GM21381 (cell line): ENCODE results near the gene KRTAP4-9.
"Not testable (repeated sequence)": the region's sequence is repeated elsewhere in the genome, so short reads cannot be mapped to it uniquely, and the experiment has no call there.

Experiments used
- ATAC-seq: cut with Tn5 transposase; IDR thresholded peaks from one replicate; pipeline ENCODE4 v1.9.1; 2021; ENCODE audit warnings: mild to moderate bottlenecking, moderate library complexity; ENCODE audit not compliant: unreplicated experiment

Gene KRTAP4-9

DNA sequence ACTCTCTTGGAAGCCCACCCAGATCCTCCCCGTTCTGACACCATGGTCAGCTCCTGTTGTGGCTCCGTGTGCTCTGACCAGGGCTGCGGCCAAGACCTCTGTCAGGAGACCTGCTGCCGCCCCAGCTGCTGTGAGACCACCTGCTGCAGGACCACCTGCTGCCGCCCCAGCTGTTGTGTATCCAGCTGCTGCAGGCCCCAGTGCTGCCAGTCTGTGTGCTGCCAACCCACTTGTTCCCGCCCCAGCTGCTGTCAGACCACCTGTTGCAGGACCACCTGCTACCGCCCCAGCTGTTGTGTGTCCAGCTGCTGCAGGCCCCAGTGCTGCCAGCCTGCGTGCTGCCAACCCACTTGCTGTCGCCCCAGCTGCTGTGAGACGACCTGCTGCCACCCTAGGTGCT, at the start of gene KRTAP4-9:
TSS of gene KRTAP4-9 (plus strand) at position 43 of the 400 bp plus-strand sequence. CDS start at position 43, 0 bp downstream.
- not testable (repeated sequence) for ATAC-seq

DNA sequence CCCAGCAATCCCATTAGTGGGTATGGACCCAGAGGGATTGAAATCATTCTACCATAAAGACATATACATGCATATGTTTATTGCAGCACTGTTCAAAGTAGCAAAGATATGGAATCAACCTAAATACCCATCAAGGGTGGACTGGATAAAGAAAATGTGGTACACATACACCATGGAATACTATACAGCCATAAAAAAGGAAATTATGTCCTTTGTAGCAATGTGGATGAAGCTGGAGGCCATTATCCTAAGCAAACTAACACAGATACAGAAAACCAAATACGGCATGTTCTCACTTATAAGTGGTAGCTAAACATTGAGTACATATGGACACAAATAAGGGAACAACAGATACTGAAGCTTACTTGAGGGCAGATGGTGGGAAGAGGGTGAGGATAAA, 47.6 kb upstream of the KRTAP4-9 start:
- ATAC-seq = no peak

DNA sequence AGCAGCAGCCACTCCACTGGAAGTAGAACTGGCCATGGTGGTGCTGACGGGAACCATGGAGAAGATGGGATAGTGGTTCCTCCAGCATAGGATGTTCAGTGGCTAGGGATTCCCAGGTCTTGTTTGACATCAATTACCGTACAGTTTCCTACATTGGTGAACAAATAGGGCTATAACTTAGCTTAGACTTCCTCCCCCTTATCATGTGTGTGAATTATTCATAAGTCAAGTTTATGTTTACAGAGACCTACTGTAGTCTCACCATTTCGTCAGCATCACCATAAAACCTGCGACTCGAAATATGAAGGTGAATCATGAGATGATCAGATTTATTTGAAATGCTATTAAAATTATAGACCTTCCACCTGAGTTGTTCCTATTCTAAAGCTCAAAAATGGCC, 46.4 kb upstream of the KRTAP4-9 start:
- ATAC-seq = no peak

GRCh38 chr17:41059276-41060051, 45.7 kb upstream of the KRTAP4-9 start:
- ATAC-seq = not testable (repeated sequence)

- no peak for ATAC-seq
Observed at GRCh38 chr17:41060052-41060604, 45.1 kb upstream of the KRTAP4-9 start, which contains the start of gene KRTAP2-3. KRTAP2-3 (minus strand) TSS chr17:41060114; CDS start chr17:41060050, 64 bp downstream.

GRCh38 chr17:41061964-41062363, 43.2 kb upstream of the KRTAP4-9 start:
- ATAC-seq = no peak

GRCh38 chr17:41063449-41063848, 41.7 kb upstream of the KRTAP4-9 start:
- ATAC-seq = no peak

DNA sequence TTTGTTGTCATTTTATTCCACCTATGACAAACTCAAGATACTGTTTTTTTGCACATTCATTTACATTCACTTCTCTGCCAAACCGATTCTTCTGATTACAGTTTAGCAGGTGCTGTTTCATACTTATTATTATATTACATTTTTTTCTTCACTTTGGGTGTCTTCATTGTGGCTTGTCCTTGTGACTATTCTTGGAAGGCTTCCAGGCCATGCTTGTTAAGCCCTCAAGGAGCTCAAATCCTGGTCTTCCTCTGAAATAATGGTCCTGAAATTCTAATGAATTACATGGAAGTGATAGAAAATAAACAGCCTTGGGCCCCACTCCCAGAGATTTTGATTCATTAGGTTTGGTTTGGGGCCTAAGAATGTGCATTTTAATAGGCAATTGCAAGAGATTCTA, 40.9 kb upstream of the KRTAP4-9 start:
- ATAC-seq = no peak

DNA sequence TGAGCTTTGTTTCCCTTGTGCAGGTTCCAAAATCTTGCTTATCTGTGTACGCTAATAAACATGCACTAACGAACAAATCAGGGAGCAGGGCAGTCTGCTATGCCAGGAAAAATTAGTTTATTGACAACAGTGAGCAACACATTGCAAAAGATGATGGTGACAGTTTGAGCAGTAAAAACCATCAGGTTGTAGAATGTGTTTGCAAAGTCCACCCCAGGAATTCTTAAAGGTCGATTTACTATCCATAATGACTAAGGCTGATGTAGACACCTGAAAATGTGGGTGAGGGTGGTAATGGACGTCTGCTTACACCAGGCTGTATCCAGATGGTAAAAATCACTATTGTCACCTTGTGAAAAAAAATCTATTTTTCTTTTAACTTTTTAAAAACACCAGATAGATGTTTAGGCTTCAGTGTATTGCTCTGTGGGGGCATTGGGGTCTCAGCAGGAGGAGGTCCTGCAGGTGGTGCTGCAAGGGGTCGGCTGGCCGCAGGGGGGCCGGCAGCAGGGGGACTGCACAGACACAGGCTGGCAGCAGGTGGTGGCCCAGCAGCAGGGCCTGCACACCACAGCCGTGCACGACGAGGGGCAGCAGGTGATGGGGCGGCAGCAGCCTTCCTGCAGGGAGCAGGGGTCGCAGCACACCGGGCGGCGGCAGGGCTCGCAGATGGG, 40.0 kb upstream of the KRTAP4-9 start:
- not testable (repeated sequence) for ATAC-seq

- ATAC-seq = no peak
Observed at GRCh38 chr17:41065829-41066624, 39.2 kb upstream of the KRTAP4-9 start, which contains the start of gene KRTAP2-4. KRTAP2-4 (minus strand) TSS chr17:41065879; CDS start chr17:41065845, 34 bp downstream.

DNA sequence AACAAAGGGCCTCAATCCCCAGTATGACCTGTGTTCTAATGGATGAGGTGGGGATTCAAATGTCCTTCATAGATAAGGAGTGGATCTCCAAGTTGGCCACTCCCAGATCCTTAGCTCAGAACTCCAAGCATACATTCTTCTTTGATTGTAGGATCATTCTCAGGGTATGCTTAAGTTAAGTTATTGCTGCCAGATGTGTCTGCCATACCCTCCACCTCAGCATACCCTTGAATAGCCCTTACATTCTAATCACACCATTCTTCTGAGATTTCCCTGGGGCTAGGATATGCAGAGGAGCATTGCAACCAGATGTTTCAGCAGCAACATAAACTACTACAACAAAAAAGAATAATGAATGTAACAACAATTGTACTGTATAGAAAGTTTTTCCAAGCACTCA, 37.9 kb upstream of the KRTAP4-9 start:
- ATAC-seq = no peak

DNA sequence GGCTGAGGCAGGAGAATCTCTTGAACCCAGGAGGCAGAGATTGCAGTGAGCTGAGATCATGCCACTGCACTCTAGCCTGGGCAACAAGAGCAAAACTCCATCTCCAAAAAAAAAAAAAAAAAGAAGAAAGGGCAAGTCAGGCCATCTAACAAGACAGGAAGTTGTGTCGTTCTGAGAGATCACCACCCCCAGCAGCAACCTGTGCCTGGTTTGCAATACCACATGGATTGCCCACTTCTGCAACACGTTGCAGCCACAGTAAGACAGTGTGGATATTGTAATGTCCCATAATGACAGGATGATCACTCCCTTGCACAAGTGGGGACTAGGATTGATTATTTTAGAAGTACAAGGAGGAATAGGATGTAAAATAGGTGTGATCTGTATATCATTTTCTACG, 36.2 kb upstream of the KRTAP4-9 start:
- ATAC-seq = no peak

DNA sequence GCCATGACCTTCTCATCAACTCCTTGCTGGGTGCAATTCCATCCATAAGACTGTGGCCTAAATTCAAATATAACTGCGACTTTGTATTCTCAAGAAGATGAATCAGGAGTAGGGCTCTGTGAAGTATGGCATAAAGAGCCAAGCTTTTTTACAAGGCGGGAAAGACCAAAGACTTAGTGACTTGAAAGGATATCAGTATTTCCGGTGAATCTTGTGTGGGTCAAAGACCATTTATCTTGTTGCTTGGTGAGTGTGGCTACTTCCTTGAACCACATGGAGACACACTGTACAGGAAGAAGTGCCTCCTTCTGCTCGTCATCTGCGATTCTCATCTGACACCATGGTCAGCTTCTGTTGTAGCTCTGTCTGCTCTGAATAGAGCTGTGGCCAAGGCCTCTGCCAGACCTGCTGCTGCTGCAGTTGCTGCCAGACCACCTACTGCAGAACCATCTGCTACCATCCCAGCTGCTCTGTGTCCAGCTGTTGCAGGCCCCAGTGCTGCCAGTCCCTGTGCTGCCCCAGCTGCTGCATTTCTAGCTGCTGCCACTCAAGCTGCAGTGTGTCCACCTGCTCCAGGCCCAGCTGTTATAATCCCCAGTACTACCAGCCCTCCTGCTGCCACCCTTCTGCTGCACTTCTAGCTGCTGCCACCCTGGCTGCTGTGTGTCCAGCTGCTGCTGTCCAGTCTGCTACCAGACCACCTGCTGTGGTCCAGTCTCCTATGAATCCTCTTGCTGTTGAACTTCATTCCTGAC, 33.4 kb upstream of the KRTAP4-9 start:
- no peak for ATAC-seq

GRCh38 chr17:41073676-41074075, 31.5 kb upstream of the KRTAP4-9 start:
- no peak for ATAC-seq

DNA sequence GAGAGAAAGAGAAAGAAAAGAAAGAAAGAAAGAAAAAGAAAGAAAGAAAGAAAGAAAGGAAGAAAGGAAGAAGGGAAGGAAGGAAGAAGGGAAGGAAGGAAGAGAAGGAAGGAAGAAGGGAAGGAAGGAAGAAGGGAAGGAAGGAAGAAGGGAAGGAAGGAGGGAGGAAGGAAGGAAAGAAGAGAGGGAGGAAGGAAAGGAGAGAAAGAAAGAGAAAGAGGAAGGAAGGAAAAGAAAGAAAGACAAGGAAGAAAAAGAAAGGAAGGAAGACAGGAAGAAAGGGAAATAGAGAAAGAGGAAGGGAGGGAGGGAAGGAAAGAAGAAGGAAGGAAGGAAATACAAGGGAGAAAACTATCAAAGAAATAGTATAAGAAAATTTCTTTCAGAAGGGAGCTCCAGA, 28.4 kb upstream of the KRTAP4-9 start:
- ATAC-seq = no peak

DNA sequence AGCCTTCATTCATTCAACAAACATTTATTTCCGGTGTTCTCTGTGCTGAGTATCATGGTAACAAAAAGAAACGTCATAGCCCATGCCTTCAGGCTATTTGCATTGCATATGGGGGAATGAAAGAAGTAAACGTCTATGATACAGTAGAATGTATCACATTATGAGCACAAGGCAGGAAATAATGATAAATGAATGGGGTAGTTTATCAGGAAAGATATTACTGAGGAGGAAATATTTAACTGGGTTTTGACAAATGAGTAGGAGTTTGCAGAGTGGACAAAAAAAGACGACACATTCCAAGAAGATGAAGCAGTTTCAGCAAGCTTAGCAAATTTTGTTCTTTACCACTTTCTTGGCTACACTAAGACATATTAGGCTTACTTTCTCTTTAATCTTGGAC, 22.6 kb upstream of the KRTAP4-9 start:
- ATAC-seq = no peak

GRCh38 chr17:41083427-41083826, 21.8 kb upstream of the KRTAP4-9 start:
- ATAC-seq = not testable (repeated sequence)

DNA sequence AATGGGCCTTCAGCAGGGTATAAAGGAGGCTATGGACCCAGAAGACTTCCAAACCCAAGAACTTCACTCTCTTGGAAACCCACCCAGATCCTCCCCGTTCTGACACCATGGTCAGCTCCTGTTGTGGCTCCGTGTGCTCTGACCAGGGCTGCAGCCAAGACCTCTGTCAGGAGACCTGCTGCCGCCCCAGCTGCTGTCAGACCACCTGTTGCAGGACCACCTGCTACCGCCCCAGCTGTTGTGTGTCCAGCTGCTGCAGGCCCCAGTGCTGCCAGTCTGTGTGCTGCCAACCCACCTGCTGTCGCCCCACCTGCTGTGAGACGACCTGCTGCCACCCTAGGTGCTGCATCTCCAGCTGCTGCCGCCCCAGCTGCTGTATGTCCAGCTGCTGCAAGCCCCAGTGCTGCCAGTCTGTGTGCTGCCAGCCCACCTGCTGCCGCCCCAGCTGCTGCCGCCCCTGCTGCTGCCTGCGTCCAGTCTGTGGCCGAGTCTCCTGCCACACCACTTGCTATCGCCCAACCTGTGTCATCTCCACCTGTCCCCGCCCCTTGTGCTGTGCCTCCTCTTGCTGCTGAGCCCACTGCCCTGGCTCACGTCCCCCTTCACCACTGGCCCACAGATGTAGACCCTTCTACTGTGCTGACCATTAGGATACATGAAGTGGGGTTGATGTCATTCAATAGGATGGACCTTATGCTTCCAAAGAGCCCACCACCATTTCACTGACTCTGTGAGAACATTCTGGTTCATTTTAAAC, 20.9 kb upstream of the KRTAP4-9 start, which contains the start of gene KRTAP4-7:
TSS of gene KRTAP4-7 (plus strand) at position 51 of the 757 bp plus-strand sequence. CDS start at position 108, 57 bp downstream.
- not testable (repeated sequence) for ATAC-seq

GRCh38 chr17:41088760-41089352, 16.3 kb upstream of the KRTAP4-9 start:
- ATAC-seq = not testable (repeated sequence)
